GM20000 (cell line): ENCODE measurements around the gene BCAR1.

ENCODE experiments used
- DNase-seq: peaks from one replicate; pipeline ENCODE4 v3.0.0; 2012; ENCODE audit warnings: low spot score
- CTCF ChIP-seq: IDR thresholded peaks from 2 replicates; pipeline ENCODE4 v1.5.1; 2012; ENCODE audit warnings: mild to moderate bottlenecking, control low read depth; ENCODE audit errors: extremely low read depth, missing control alignments

The BCAR1 gene

DNA sequence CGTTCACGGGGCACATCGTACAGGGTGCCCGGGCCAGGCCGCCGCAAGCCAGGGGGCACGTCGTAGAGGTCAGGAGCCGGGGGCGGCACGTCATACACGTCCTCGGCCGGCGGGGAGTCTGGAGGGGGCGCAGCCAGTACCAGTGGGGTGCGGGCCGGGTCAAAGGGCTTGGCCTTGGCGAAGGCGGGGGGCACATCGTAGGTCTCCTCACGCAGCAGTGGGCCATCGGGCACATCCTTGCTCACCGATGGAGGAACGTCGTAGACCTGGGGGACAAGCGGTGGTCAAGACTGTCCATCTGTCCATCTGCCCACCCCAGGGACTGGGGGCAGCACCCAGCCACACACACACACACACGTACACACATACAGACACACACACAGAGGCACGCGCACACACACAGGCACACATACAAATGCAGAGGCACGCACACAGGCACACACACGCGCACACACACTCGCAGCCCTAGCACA is 15.7 kb downstream of the BCAR1 start:
- no peak for DNase-seq
- TF ChIP-seq CTCF = no peak

DNA sequence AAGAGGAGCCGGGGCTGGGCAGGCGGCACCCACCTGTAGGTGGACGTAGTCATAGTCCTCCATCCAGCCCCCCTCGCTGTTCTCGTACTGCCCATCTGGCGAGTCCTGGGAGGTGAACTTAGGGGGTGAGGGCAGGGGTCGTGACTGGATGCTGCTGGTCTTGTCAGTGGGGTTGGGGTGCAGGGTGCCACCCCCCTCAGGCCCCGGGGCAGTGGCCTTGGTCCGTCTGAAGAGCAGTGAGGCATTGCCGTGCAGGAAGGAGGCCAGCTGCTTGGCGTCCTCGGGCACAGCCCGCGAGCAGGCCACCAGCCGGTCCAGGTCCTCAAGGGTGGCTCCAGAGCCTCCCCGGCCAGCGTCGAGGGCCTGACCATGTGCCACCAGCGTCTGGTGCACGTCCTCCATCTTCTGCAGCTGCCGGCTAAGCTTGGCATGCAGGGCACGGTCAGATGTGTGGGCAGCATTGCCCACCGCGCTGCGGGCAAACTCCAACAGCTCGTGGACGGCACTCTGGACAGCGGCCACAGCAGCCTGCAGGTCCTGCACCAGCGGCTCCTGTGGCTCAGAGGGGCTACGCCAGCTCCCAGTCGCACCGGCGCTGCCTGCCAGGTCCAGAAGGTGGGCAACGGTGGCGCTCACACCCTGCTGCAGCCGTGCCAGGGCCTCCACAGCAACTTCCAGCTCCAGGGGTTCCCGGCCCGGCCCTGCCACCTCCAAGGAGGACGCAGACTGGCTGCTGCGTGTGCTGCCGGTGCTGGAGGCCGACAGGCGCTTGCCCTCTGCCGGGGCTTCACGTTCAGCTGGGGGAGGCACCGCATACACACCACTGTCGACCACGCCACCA is 16.3 kb downstream of the BCAR1 start:
- no peak for DNase-seq
- no peak for TF ChIP-seq CTCF

DNA sequence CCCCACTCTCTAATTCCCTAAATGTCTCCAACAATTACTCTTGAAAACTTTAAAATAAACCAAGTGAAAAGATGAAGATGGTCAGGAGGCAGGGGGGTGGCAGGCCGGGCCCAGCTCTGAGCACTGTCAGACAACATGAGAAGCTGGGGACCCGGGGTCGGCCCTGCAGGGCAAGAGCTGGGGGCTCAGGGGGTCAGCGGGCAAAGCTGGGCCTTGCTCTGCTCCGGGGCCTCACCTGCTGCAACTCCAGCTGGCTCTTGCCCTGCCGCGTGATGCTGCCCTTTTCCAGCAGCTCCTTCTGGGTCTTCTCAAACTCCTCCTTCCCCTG is 17.8 kb downstream of the BCAR1 start:
- DNase-seq = no peak
- no peak for TF ChIP-seq CTCF

- TF ChIP-seq CTCF = no peak
- no peak for DNase-seq
Measured at GRCh38 chr16:75231570-75231969, 19.9 kb downstream of the BCAR1 start.

DNA sequence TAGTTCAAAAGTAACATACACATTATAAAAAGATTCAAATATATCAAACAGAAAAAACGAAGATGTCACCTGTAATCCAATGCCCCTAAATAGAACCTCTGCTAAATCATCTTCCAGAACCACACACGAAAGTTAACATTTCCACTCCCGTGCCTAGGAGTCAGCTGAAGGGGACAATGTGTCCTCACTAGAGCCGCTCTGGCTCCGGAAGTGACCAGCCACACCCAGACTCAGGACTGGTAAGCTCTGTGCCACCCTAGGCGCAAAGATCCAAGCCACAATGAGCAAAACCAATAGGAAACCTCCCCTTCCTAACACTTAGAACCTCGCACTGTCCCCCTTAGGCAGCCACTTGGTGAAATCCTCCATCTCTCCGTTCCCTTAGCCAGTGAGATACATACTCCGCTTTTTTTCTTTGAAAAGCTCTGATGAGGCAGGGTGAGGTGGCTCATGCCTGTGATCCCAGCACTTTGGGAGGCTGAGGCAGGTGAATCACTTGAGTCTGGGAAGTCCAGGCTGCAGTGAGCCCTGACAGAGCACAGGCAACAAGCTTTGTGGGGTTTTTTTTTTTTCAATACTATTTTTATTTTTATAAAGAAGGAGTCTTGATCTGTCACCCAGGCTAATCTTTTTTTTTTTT is 20.8 kb downstream of the BCAR1 start:
- DNase-seq = no peak
- no peak for TF ChIP-seq CTCF

GRCh38 chr16:75229172-75230031 is 22.0 kb downstream of the BCAR1 start:
- no peak for DNase-seq
- no peak for TF ChIP-seq CTCF
